Gastrocnemius medialis (tissue), 4 donors: ENCODE results near the gene CACNA1B. TPM values are rescaled to one million over a fixed set of nuclear protein-coding genes. Genes with fewer than 3 reads are reported as not detected.

Experiments used
- ATAC-seq, 2 donors: fragments of 150-250 bp; one replicate each; pipeline ENCODE4 v1.9.1; 2016
- DNase-seq, 2 donors: peaks; one replicate each; pipeline ENCODE4 v3.0.0-alpha.2; 2019
- H3K27ac ChIP-seq, 4 donors: fragments of 200-600 bp; sonication (generic); 1 replicate in 1 of 4; 2 replicates in 3 of 4; pipeline ENCODE4 v1.5.1; 2016 to 2018; ENCODE audit warnings: mild to moderate bottlenecking in 2 of 4, moderate library complexity in 1 of 4
- H3K27me3 ChIP-seq, 3 donors: fragments of 200-600 bp; sonication (generic) in 2 of 3; 1 replicate in 1 of 3; 2 replicates in 2 of 3; pipeline versions ENCODE4 v1.5.1 to v1.6.0; 2016 to 2019; ENCODE audit warnings: mild to moderate bottlenecking in 1 of 3, moderate library complexity in 1 of 3
- H3K36me3 ChIP-seq, 2 donors: fragments of 200-600 bp; sonication (generic) in 1 of 2; one replicate each; pipeline ENCODE4 v1.5.1; 2017 to 2018
- H3K4me1 ChIP-seq, 2 donors: fragments of 200-600 bp; sonication (generic) in 1 of 2; one replicate each; pipeline ENCODE4 v1.5.1; 2016 to 2017; ENCODE audit warnings: mild to moderate bottlenecking in 2 of 2
- H3K4me3 ChIP-seq, 4 donors: fragments of 200-600 bp; sonication (generic) in 3 of 4; 1 replicate in 1 of 4; 2 replicates in 3 of 4; pipeline ENCODE4 v1.5.1; 2016 to 2019; ENCODE audit warnings: mild to moderate bottlenecking in 2 of 4
- H3K9me3 ChIP-seq, 3 donors: fragments of 200-600 bp; sonication (generic) in 2 of 3; 1 replicate in 1 of 3; 2 replicates in 2 of 3; pipeline ENCODE4 v1.5.1; 2016 to 2019
- CTCF ChIP-seq, 5 experiments: fragments of 450-650 bp in 3 of 5; fragments of 200-600 bp in 2 of 5; sonication (generic) in 2 of 5; IDR thresholded peaks in 4 of 5; conservative IDR thresholded peaks in 1 of 5; 1 replicate in 4 of 5; 2 replicates in 1 of 5; pipeline ENCODE4 v1.5.1; 2016 to 2019; ENCODE audit warnings: antibody characterized with exemption in 5 of 5, mild to moderate bottlenecking in 3 of 5, moderate library complexity in 3 of 5
- POLR2A ChIP-seq, 2 donors: fragments of 450-650 bp; IDR thresholded peaks; one replicate each; pipeline ENCODE4 v1.6.1; 2017; ENCODE audit warnings: antibody characterized with exemption in 2 of 2, mild to moderate bottlenecking in 2 of 2, moderate library complexity in 2 of 2
- in situ Hi-C, 4 donors: fragments of 200-750 bp; cut with MboI; loops; one replicate each; pipeline versions ENCODE4 v1.15.0 to v1.8.0; 2017; ENCODE audit warnings: low sequenced_read_pairs in 4 of 4
- intact Hi-C: fragments of 100-400 bp; cut with DNase I; formaldehyde crosslinking; loops from one replicate; pipeline ENCODE4 v1.15.1; 2023; ENCODE audit warnings: low total_unique reads
- total RNA-seq, 4 donors: library from RNA; depleted of rRNA; stranded (reverse); fragments of >200 nt; gene quantifications; one replicate each; pipeline versions ENCODE4 v1.1.0 to v1.2.3, GENCODE V29; 2016

The CACNA1B gene
- total RNA-seq, 4 donors from 2014 or later = 0.07 TPM; not detected in 3

GRCh38 chr9:138042640-138043039, 165.1 kb downstream of the CACNA1B start:
- H3K4me1 ChIP-seq = no peaks in the 10 kb centered on the region
- no peaks in the 10 kb centered on the region for H3K9me3 ChIP-seq
- in situ Hi-C loops (no loop called here), intact Hi-C loops (no loop called here)
- no peak overlapping the region for H3K27ac ChIP-seq
- no peak for TF ChIP-seq CTCF (IDR thresholded peaks at IDR 0.05 in 4 of 5, conservative IDR thresholded peaks at IDR 0.05 in 1 of 5)
- no peak for TF ChIP-seq POLR2A (IDR thresholded peaks at IDR 0.05)
- DNase-seq = no peak
- ATAC-seq = no peak
- no peak overlapping the region for H3K4me3 ChIP-seq
- no peaks in the 10 kb centered on the region for H3K27me3 ChIP-seq
- no peaks in the 10 kb centered on the region for H3K36me3 ChIP-seq

- no peaks in the 10 kb centered on the region for H3K36me3 ChIP-seq
- no peak for ATAC-seq
- in situ Hi-C loops (no loop called here), intact Hi-C loops (no loop called here)
- DNase-seq = no peak
- no peak overlapping the region for H3K27ac ChIP-seq
- TF ChIP-seq CTCF (IDR thresholded peaks at IDR 0.05 in 4 of 5, conservative IDR thresholded peaks at IDR 0.05 in 1 of 5) (no peak), POLR2A (IDR thresholded peaks at IDR 0.05) (no peak)
- H3K4me3 ChIP-seq = no peak overlapping the region
- H3K4me1 ChIP-seq = no peaks in the 10 kb centered on the region
- no peaks in the 10 kb centered on the region for H3K27me3 ChIP-seq
- H3K9me3 ChIP-seq = no peaks in the 10 kb centered on the region
Observed at GRCh38 chr9:138043061-138043410, 165.5 kb downstream of the CACNA1B start.

GRCh38 chr9:138043411-138044345, 166.1 kb downstream of the CACNA1B start:
- in situ Hi-C loops (no loop called here), intact Hi-C loops (no loop called here)
- DNase-seq (no peak), ATAC-seq (no peak)
- H3K4me1 ChIP-seq = no peaks in the 10 kb centered on the region
- no peaks in the 10 kb centered on the region for H3K36me3 ChIP-seq
- no peaks in the 10 kb centered on the region for H3K9me3 ChIP-seq
- H3K27ac ChIP-seq = no peak overlapping the region
- H3K27me3 ChIP-seq = no peaks in the 10 kb centered on the region
- H3K4me3 ChIP-seq = no peak overlapping the region
- TF ChIP-seq CTCF (IDR thresholded peaks at IDR 0.05 in 4 of 5, conservative IDR thresholded peaks at IDR 0.05 in 1 of 5) (no peak), POLR2A (IDR thresholded peaks at IDR 0.05) (no peak)

- no peaks in the 10 kb centered on the region for H3K36me3 ChIP-seq
- ATAC-seq (no peak), DNase-seq (no peak)
- H3K27me3 ChIP-seq = no peaks in the 10 kb centered on the region
- no peak overlapping the region for H3K27ac ChIP-seq
- H3K9me3 ChIP-seq = no peaks in the 10 kb centered on the region
- no peak for TF ChIP-seq CTCF (IDR thresholded peaks at IDR 0.05 in 4 of 5, conservative IDR thresholded peaks at IDR 0.05 in 1 of 5)
- TF ChIP-seq POLR2A (IDR thresholded peaks at IDR 0.05) = no peak
- H3K4me1 ChIP-seq = no peaks in the 10 kb centered on the region
- H3K4me3 ChIP-seq = no peak overlapping the region
- intact Hi-C loops = no loop called here
- in situ Hi-C loops = no loop called here
Observed at GRCh38 chr9:138044485-138045383, 167.2 kb downstream of the CACNA1B start.
